Spleen (tissue), 11 donors: ENCODE results near the gene AQP12B. TPM values are rescaled to one million over a fixed set of nuclear protein-coding genes. Genes with fewer than 3 reads are reported as not detected.

Experiments
- DNase-seq: peaks from one replicate; pipeline ENCODE4 v3.0.0-alpha.2; 2020
- H3K27ac ChIP-seq, 8 donors: fragments of 200-600 bp; sonication (generic) in 7 of 8; 1 replicate in 4 of 8; 2 replicates in 4 of 8; pipeline versions ENCODE4 v1.5.0 to v1.8.0; 2016 to 2021; ENCODE audit warnings: inconsistent platforms in 4 of 8, mild to moderate bottlenecking in 4 of 8, moderate library complexity in 1 of 8
- H3K27me3 ChIP-seq, 7 donors: fragments of 200-600 bp; sonication (generic) in 6 of 7; replicated peaks in 1 of 7; 1 replicate in 4 of 7; 2 replicates in 3 of 7; pipeline versions ENCODE4 v1.5.0 to v1.8.0; 2016 to 2021; ENCODE audit warnings: inconsistent platforms in 3 of 7, mild to moderate bottlenecking in 1 of 7
- H3K36me3 ChIP-seq, 6 donors: fragments of 200-600 bp; sonication (generic) in 5 of 6; 1 replicate in 4 of 6; 2 replicates in 2 of 6; pipeline versions ENCODE4 v1.5.0 to v1.8.0; 2016 to 2021; ENCODE audit warnings: inconsistent platforms in 2 of 6
- H3K4me1 ChIP-seq, 6 donors: fragments of 200-600 bp; sonication (generic) in 5 of 6; 1 replicate in 3 of 6; 2 replicates in 3 of 6; pipeline versions ENCODE4 v1.5.0 to v1.8.0; 2016 to 2021; ENCODE audit warnings: inconsistent platforms in 3 of 6
- H3K4me3 ChIP-seq, 8 donors: fragments of 200-600 bp; sonication (generic) in 7 of 8; 1 replicate in 4 of 8; 2 replicates in 4 of 8; pipeline versions ENCODE4 v1.5.0 to v1.8.0; 2016 to 2021; ENCODE audit warnings: inconsistent platforms in 4 of 8, mild to moderate bottlenecking in 4 of 8, moderate library complexity in 2 of 8
- H3K9me3 ChIP-seq, 8 donors: fragments of 200-600 bp; sonication (generic) in 7 of 8; 1 replicate in 4 of 8; 2 replicates in 4 of 8; pipeline versions ENCODE4 v1.5.0 to v1.8.0; 2016 to 2021; ENCODE audit warnings: inconsistent platforms in 4 of 8
- CTCF ChIP-seq, 11 experiments: fragments of 200-600 bp in 7 of 11; fragments of 450-650 bp in 4 of 11; sonication (generic) in 4 of 11; IDR thresholded peaks in 8 of 11; conservative IDR thresholded peaks in 3 of 11; 1 replicate in 7 of 11; 2 replicates in 4 of 11; pipeline versions ENCODE4 v1.4.0 to v1.8.0; 2016 to 2021; ENCODE audit warnings: antibody characterized with exemption in 11 of 11, inconsistent platforms in 4 of 11, mild to moderate bottlenecking in 1 of 11
- POLR2A ChIP-seq, 3 donors: fragments of 450-650 bp; IDR thresholded peaks; one replicate each; pipeline ENCODE4 v1.5.1; 2017; ENCODE audit warnings: antibody characterized with exemption in 3 of 3, mild to moderate bottlenecking in 1 of 3
- POLR2AphosphoS5 ChIP-seq, 3 donors: sonication (generic); formaldehyde crosslinking; IDR thresholded peaks; one replicate each; pipeline ENCODE4 v1.5.1; 2017; ENCODE audit warnings: antibody characterized with exemption in 3 of 3
- WGBS, 5 donors: extraction: QIAGEN DNeasy Blood & Tissue Kit in 3 of 5; methylation state at CpG; one replicate each; pipeline versions ENCODE4 v1.1.5 to v1.1.7; 2013 to 2018; 5-methylcytosine and 5-hydroxymethylcytosine counted together
- intact Hi-C: fragments of 100-400 bp; cut with DNase I; formaldehyde crosslinking; loops from one replicate; pipeline ENCODE4 v1.15.0; 2023; ENCODE audit warnings: low total_unique reads
- polyA plus RNA-seq, 3 donors: library from polyadenylated mRNA; stranded (reverse); fragments of 200-250 nt; gene quantifications; one replicate each; pipeline ENCODE4 v1.2.1, GENCODE V29; 2013
- total RNA-seq, 7 donors: library from RNA; depleted of rRNA in 3 of 7; stranded (reverse); fragments of >200 nt in 3 of 7; fragmentation: NEBNext Ultra II Directional in 4 of 7; extraction: Animal tissue kit (Norgen Biotek cat#: 25700) in 4 of 7; gene quantifications; one replicate each; pipeline versions ENCODE4 v1.1.0 to v1.2.1, GENCODE V29; 2016 to 2021
- donor health status: healthy with polysubstance abuse.
- donor health status: DM: no; HTN: no; CAD: no; lungs with moderate emphysema.
- donor health status: DM: no; HTN: no; CAD: no.
- donor health status: Bipolar disorder and iron deficiency.
- donor health status: healthy.
- donor health status: DM: no; HTN: no; CAD: no.
- donor health status: DM: yes; HTN: yes; CAD: no.

Gene AQP12B
- total and polyA plus RNA-seq, 10 donors = 0.03 to 1.8 (median 0.95) TPM; not detected in 7

- Histone ChIP-seq H3K27me3 (peaks cover 0 to 64% (median 0%) of the 10 kb centered on the region in 7 donors), H3K36me3 (no peaks in the 10 kb centered on the region), H3K4me1 (peaks cover 0 to 10% (median 0%) of the 10 kb centered on the region in 6 donors), H3K27ac (no peak overlapping the region), H3K4me3 (no peak overlapping the region), H3K9me3 (peaks cover 0 to 3% (median 0%) of the 10 kb centered on the region in 8 donors)
- intact Hi-C loops = no loop called here
- WGBS, 5 donors = 59 to 68% (median 66%) methylated on average over 9 to 10 of the region's 10 CpGs
- no peak for TF ChIP-seq POLR2A (IDR thresholded peaks at IDR 0.05)
- no peak for TF ChIP-seq CTCF (IDR thresholded peaks at IDR 0.05 in 8 of 11, conservative IDR thresholded peaks at IDR 0.05 in 3 of 11)
- TF ChIP-seq POLR2AphosphoS5 (IDR thresholded peaks at IDR 0.05) = no peak
- no peak for DNase-seq
Observed at GRCh38 chr2:240655931-240656886, 26.5 kb downstream of the AQP12B start.

GRCh38 chr2:240651185-240651584 is 31.5 kb downstream of the AQP12B start:
- Histone ChIP-seq H3K9me3 (peaks cover 0 to 3% (median 0%) of the 10 kb centered on the region in 8 donors), H3K27ac (no peak overlapping the region), H3K4me1 (peaks cover 0 to 7% (median 0%) of the 10 kb centered on the region in 6 donors), H3K27me3 (peaks cover 0 to 92% (median 22%) of the 10 kb centered on the region in 7 donors), H3K36me3 (no peaks in the 10 kb centered on the region), H3K4me3 (no peak overlapping the region)
- no peak for TF ChIP-seq POLR2AphosphoS5 (IDR thresholded peaks at IDR 0.05)
- TF ChIP-seq POLR2A (IDR thresholded peaks at IDR 0.05) = no peak
- no peak for TF ChIP-seq CTCF (IDR thresholded peaks at IDR 0.05 in 8 of 11, conservative IDR thresholded peaks at IDR 0.05 in 3 of 11)
- no peak for DNase-seq
- WGBS, 5 donors = 82 to 96% (median 89%) methylated on average over 3 of the region's 3 CpGs
- intact Hi-C loops = no loop called here

GRCh38 chr2:240650254-240650965 is 32.3 kb downstream of the AQP12B start:
- no peak overlapping the region for H3K27ac ChIP-seq
- intact Hi-C loops = no loop called here

More at GRCh38 chr2:240650254-240650965, 32.3 kb downstream of the AQP12B start:
- no peak for DNase-seq
- Histone ChIP-seq H3K4me1 (no peaks in the 10 kb centered on the region), H3K4me3 (no peak overlapping the region), H3K36me3 (no peaks in the 10 kb centered on the region), H3K27me3 (peaks cover 0 to 92% (median 22%) of the 10 kb centered on the region in 7 donors), H3K9me3 (peaks cover 0 to 3% (median 0%) of the 10 kb centered on the region in 8 donors)
- TF ChIP-seq POLR2AphosphoS5 (IDR thresholded peaks at IDR 0.05) = no peak
- TF ChIP-seq CTCF (IDR thresholded peaks at IDR 0.05 in 8 of 11, conservative IDR thresholded peaks at IDR 0.05 in 3 of 11) = no peak
- TF ChIP-seq POLR2A (IDR thresholded peaks at IDR 0.05) = no peak
- WGBS, 5 donors = 89 to 92% (median 91%) methylated on average over 12 to 13 of the region's 13 CpGs
